Thyroid gland (tissue), 4 donors: ENCODE measurements around the gene P4HA2.

ENCODE experiments used
- POLR2A ChIP-seq, 2 donors: fragments of 450-650 bp; IDR thresholded peaks; one replicate each; pipeline ENCODE4 v1.6.1; 2017; ENCODE audit warnings: antibody characterized with exemption in 2 of 2, mild to moderate bottlenecking in 2 of 2, moderate library complexity in 1 of 2
- TF ChIP-seq, protein P1 (sequence below), 6 experiments: fragments of 200-600 bp in 3 of 6; fragments of 450-650 bp in 3 of 6; sonication (generic) in 3 of 6; IDR thresholded peaks; one replicate each; pipeline ENCODE4 v1.5.1; 2016 to 2019; ENCODE audit warnings: antibody characterized with exemption in 6 of 6, mild to moderate bottlenecking in 2 of 6, inconsistent platforms in 1 of 6, moderate library complexity in 1 of 6

DNA sequence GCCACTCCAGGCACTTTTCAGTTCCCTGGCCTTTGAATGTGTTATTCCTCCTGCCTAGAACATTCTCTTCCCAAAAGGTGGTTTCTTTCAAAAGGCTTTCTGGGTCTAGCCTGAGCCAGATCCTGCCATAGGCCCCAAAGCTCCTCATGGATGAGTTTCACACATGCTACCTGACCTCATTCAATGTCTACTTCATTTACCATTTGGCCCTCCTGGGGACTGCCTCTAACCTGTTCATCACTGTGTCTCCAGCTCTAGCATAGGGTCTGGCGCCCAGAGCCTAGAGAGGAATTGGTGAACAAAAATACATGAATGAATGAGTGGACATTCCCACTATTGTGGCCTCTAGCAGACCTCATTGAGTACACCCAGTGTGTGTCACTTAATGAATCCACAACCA is 5.4 kb upstream of the P4HA2 start:
- TF ChIP-seq, protein P1, sequence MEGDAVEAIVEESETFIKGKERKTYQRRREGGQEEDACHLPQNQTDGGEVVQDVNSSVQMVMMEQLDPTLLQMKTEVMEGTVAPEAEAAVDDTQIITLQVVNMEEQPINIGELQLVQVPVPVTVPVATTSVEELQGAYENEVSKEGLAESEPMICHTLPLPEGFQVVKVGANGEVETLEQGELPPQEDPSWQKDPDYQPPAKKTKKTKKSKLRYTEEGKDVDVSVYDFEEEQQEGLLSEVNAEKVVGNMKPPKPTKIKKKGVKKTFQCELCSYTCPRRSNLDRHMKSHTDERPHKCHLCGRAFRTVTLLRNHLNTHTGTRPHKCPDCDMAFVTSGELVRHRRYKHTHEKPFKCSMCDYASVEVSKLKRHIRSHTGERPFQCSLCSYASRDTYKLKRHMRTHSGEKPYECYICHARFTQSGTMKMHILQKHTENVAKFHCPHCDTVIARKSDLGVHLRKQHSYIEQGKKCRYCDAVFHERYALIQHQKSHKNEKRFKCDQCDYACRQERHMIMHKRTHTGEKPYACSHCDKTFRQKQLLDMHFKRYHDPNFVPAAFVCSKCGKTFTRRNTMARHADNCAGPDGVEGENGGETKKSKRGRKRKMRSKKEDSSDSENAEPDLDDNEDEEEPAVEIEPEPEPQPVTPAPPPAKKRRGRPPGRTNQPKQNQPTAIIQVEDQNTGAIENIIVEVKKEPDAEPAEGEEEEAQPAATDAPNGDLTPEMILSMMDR (IDR thresholded peaks at IDR 0.05) = no peak
- no peak for TF ChIP-seq POLR2A (IDR thresholded peaks at IDR 0.05)
